Measurements from ENCODE around the gene B4GALNT2. TPM values are rescaled to one million over a fixed set of nuclear protein-coding genes. Genes with fewer than 3 reads are reported as not detected.

The B4GALNT2 gene
- total RNA-seq, 1 experiment from 2014 or later: 0.05 TPM

DNA sequence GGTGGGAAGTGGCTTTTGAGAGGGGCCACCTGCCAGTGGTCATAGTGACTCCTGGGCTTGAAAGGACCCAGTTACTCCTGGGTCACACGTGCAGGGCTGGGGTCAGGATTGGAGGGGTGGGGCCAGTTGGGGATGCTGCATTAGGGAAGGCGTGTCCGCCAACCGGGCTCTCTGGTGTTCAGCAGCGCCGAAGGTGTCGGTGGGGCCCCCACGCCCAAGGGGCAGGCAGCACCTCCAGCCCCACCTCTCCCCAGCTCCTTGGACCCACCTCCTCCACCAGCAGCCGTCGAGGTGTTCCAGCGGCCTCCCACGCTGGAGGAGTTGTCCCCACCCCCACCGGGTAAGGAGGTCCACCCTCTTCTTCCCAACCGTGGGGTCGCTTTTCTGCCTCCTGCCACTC, 87.4 kb downstream of the B4GALNT2 start:
- Mint-ChIP-seq H3K27ac (ENCODE audit: low read depth, unreplicated experiment) (no peak overlapping the region), H3K27me3 (ENCODE audit: insufficient read depth, unreplicated experiment) (peaks cover 21% of the 10 kb centered on the region), H3K4me3 (ENCODE audit: unreplicated experiment) (no peak overlapping the region), H3K36me3 (ENCODE audit: insufficient read depth, unreplicated experiment) (no peaks in the 10 kb centered on the region), H3K4me1 (ENCODE audit: insufficient read depth, unreplicated experiment) (no peaks in the 10 kb centered on the region), H3K9me3 (ENCODE audit: unreplicated experiment) (no peaks in the 10 kb centered on the region)
- DNase-seq (ENCODE audit: unreplicated experiment): no peak
- TF ChIP-seq CTCF (IDR thresholded peaks at IDR 0.05; ENCODE audit: unreplicated experiment): no peak
- ChIA-PET POLR2A (no interaction called here), CTCF (interaction anchor here (1.0 kb wide), 1 partner anchor 19 kb away, joined by 3 read pairs; no protein-coding TSS in a partner anchor)
- intact Hi-C loops (cut with micrococcal nuclease): no loop called here
- BruUV-seq (replicated peaks): no TSS peak

DNA sequence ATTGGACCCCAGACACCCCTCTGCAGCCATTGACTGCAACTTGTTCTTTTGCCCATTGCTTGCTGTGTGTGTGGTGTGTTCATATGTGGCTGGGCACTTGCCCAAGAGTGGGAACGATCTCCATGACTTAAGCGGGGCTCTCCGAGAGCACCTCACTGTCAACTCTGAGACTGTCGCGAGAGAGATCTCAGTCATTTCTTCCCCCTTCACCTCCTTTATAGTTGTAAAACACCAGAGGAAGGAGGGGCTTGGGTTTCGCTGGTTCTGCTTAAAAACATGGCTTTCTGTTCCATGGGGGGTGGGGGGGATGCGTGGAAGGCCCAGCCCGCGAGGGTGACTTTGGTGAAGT, 90.6 kb downstream of the B4GALNT2 start:
- POLR2A ChIA-PET: no interaction called here
- H3K9me3 Mint-ChIP-seq (ENCODE audit: unreplicated experiment): no peaks in the 10 kb centered on the region
- H3K4me3 Mint-ChIP-seq (ENCODE audit: unreplicated experiment): no peak overlapping the region
- peaks cover 21% of the 10 kb centered on the region for H3K27me3 Mint-ChIP-seq (ENCODE audit: insufficient read depth, unreplicated experiment)
- BruUV-seq (replicated peaks): no TSS peak
- H3K4me1 Mint-ChIP-seq (ENCODE audit: insufficient read depth, unreplicated experiment): no peaks in the 10 kb centered on the region
- no peaks in the 10 kb centered on the region for H3K36me3 Mint-ChIP-seq (ENCODE audit: insufficient read depth, unreplicated experiment)
- CTCF ChIA-PET: no interaction called here
- intact Hi-C loops (cut with micrococcal nuclease): no loop called here
- no peak for DNase-seq (ENCODE audit: unreplicated experiment)
- TF ChIP-seq CTCF (IDR thresholded peaks at IDR 0.05; ENCODE audit: unreplicated experiment): no peak
- no peak overlapping the region for H3K27ac Mint-ChIP-seq (ENCODE audit: low read depth, unreplicated experiment)

DNA sequence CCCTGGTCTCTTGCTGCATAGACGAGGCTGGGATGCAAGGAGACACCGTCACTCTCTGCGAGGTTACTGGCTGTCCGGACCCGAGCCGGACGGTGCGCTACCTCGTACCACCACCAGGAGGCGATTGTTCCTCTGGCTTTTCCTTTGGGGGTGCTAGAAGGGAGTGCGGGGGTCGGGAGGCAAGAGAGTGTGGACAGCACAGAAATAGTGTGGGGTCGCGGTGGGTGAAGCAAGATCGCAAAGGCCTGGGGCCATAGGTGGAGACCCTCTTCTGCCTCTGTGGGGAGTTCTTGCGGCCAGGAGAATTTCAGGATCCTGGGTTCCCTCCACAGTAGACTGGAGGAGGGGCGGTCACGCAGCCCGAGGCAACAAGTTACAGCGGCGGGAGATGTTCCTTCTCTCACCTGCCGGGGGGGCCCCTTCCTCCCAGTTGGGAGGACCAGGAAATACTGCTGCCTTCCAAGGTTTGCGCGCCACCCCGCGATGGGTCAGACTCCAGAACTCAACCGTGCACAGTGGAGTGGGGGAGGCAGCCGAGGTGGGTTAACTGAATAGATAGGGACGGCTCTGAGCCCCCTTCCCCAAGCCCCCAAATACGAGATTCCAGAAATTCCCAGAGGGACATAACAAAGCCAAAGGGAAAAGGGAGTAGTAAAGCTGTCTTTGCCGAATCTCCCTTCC, 91.1 kb downstream of the B4GALNT2 start:
- peak; percentile 38 for DNase-seq (ENCODE audit: unreplicated experiment)
- Mint-ChIP-seq H3K4me1 (ENCODE audit: insufficient read depth, unreplicated experiment) (no peaks in the 10 kb centered on the region), H3K9me3 (ENCODE audit: unreplicated experiment) (no peaks in the 10 kb centered on the region), H3K4me3 (ENCODE audit: unreplicated experiment) (no peak overlapping the region), H3K27ac (ENCODE audit: low read depth, unreplicated experiment) (no peak overlapping the region), H3K36me3 (ENCODE audit: insufficient read depth, unreplicated experiment) (no peaks in the 10 kb centered on the region), H3K27me3 (ENCODE audit: insufficient read depth, unreplicated experiment) (peaks cover 21% of the 10 kb centered on the region)
- no TSS peak for BruUV-seq (replicated peaks)
- TF ChIP-seq CTCF (IDR thresholded peaks at IDR 0.05; ENCODE audit: unreplicated experiment): peak; percentile 88
- intact Hi-C loops (cut with micrococcal nuclease): no loop called here
- ChIA-PET CTCF (no interaction called here), POLR2A (no interaction called here)

DNA sequence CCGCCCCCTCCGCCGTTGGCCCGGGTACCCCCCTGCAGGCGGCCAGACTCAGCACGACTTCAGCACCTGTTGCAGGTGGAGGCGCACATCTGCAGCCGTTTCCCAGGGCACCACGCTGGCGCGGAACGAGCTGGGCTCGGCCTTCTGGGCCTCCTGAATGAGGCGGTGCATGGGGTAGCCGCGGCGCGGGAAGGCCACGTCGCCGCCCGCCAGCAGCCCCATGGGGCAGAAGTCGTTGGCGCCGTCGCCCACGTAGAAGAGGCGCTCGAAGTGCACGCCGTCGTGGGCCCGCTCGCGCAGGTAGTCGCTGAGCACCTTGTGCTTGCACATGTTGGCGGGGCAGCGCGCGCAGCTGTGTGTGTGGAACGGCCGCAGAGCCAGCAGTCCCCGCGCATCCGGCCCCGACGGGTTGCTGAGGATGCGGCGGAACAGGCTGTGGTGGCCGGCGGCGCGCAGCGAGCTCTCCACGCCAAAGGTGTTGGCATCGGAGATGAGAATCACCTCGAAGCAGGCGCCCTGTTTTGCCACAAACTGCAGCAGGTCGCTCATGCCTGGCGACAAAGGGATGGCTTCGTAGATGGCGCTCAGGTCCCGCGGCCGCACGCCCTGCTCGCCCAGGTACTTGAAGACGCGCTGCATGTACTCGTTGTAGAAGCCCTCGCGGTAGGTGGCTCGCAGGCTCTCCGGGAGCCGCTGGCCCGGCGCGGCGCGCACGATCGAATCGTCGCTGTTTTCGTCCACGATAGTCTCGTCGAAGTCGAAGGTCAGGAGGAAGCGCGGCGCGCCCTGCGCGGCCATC, 91.8 kb downstream of the B4GALNT2 start:
- no peak overlapping the region for H3K4me3 Mint-ChIP-seq (ENCODE audit: unreplicated experiment)
- BruUV-seq (replicated peaks): no TSS peak
- H3K27me3 Mint-ChIP-seq (ENCODE audit: insufficient read depth, unreplicated experiment): peaks cover 29% of the 10 kb centered on the region
- TF ChIP-seq CTCF (IDR thresholded peaks at IDR 0.05; ENCODE audit: unreplicated experiment): no peak
- no peaks in the 10 kb centered on the region for H3K9me3 Mint-ChIP-seq (ENCODE audit: unreplicated experiment)
- no peaks in the 10 kb centered on the region for H3K36me3 Mint-ChIP-seq (ENCODE audit: insufficient read depth, unreplicated experiment)
- intact Hi-C loops (cut with micrococcal nuclease): no loop called here
- no peaks in the 10 kb centered on the region for H3K4me1 Mint-ChIP-seq (ENCODE audit: insufficient read depth, unreplicated experiment)
- ChIA-PET POLR2A (interaction anchor here (0.6 kb wide), 1 partner anchor 197 kb away, joined by 3 read pairs; no protein-coding TSS in a partner anchor), CTCF (no interaction called here)
- H3K27ac Mint-ChIP-seq (ENCODE audit: low read depth, unreplicated experiment): no peak overlapping the region
- no peak for DNase-seq (ENCODE audit: unreplicated experiment)

Data from MCF 10A (cell line).